Dermis blood vessel endothelial cell (primary cell): ENCODE data around the gene HNRNPC. TPM values are rescaled to one million over a fixed set of nuclear protein-coding genes. Genes with fewer than 3 reads are reported as not detected.

ENCODE experiments used
- DNase-seq: peaks from one replicate; pipeline ENCODE4 v3.0.0; 2010
- total RNA-seq: library from RNA; depleted of rRNA; stranded (reverse); fragments of >200 nt; gene quantifications from 2 replicates; pipeline ENCODE4 v1.2.3, GENCODE V29; 2014

Gene HNRNPC
- total RNA-seq, 1 donor from 2014 or later = 601 TPM

DNA sequence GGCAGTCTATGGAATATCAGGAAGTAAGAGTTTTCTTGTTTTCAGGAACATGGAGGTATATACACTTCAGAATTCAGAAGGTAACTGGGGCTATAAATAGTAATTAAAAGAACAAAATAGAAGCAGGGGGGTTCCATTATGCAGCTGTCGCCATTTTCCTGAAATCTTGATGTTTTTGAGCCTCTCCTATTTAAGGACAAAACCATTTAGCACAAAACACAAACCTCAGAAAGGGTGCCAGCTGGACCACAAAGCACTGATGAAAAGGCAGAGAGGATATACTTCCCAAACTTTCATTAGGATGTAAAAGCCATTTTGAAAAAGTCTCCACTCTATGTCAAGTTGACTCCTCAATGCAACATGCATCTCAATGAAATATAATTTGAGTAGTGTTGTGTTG is 59.2 kb downstream of the HNRNPC start:
- no peak for DNase-seq

- no peak for DNase-seq
Measured at GRCh38 chr14:21209185-21209584, 60.1 kb downstream of the HNRNPC start.

DNA sequence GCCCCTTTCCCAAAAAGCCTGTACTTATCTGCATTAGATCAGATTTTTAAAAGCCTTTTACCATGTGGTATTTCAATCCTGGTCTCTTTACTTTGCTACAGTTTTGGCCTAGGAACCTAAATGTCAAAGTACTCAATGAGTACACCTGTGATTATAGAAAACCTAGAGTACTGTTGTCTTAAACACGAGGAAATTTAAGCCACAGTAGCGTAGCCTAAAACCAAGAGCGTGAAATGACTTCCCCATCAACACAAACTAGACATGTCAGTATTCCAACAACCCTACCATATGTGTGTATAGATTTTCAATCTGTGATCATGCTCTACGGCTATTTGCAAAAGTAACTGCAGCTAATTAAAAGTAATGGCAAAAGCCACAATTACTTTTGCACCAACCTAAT is 60.7 kb downstream of the HNRNPC start:
- no peak for DNase-seq

DNA sequence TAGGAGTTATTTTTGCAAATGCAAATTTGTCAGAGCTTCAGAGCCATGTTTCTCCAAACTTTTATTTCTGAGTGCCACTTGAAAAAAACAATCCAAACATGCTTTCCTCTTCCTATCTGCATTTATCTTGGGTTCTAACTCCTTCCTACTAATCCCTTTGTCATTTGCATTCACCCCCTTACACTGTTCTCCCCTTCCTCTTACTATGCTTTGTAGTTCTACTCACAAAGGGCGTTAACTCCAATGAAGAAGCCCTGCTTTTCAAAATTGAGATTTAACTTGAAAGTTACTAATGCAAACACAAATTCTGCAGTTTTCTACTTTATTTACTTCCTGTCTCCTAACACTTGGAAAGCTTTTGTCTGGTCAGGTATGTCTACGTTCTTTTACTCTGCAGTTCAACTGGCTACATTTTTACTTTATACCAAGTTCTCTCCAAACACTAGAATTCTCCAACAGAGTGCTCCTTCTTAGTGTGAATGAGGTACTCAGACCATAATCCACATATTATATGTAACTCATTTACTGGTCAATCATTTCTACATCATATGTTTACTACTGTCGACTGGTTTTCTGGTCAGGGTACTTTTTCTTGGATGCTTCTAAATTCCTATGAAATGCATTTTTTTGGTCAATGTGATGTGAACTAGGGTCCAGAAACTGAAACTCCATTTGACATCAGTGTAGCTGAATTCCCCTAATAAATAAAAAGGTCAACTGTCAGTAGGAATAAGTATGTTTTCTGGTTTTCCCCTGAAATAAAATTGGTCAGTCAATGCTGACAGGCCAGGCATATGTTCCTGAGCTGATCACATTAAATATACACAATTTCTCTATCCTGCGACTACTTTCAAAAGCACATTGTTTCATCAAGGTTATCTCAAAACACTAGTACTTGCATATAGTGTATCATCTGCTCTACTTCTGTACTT is 62.2 kb downstream of the HNRNPC start:
- no peak for DNase-seq

DNA sequence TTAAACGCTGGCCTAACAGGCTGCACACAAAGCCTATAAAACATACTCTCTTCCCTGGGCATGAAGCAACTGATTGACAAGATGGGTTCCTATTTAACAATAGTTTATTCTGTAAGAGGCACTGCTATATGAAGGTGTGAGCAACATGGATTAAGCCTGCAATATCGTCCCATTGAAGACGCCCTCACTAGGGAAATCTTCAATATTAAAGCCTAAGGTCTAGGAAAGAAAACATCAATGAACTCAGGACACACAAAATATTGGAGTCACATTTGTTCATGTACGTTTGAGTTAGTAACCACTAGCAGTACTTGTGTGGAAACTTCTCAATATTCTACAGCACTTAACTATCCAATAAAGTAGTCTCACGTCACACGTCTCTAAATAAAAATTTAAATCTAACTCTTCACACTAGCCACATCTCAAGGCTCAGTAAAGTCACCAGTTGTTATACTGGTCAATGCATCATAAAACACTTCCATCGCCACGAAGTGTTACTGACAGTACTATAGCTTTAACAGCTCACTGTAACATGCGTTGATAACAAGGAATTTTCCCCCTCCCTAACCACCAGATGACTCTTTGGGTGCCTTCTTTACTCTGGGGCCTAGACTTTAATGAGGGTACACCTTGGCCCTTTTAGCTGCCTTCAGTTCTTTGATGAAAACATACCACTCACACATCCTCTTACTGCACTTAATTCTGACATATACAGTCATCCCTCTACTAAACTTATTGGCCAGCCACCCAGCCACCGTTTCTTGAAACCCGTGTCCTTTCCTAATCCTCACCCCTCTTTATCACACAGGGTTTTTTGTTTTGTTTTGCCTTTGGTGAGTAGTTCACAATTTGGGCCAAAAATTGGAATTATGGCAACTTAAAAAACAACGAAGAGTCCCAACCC is 63.3 kb downstream of the HNRNPC start:
- no peak for DNase-seq

- no peak for DNase-seq
Measured at GRCh38 chr14:21205026-21205677, 64.1 kb downstream of the HNRNPC start.

DNA sequence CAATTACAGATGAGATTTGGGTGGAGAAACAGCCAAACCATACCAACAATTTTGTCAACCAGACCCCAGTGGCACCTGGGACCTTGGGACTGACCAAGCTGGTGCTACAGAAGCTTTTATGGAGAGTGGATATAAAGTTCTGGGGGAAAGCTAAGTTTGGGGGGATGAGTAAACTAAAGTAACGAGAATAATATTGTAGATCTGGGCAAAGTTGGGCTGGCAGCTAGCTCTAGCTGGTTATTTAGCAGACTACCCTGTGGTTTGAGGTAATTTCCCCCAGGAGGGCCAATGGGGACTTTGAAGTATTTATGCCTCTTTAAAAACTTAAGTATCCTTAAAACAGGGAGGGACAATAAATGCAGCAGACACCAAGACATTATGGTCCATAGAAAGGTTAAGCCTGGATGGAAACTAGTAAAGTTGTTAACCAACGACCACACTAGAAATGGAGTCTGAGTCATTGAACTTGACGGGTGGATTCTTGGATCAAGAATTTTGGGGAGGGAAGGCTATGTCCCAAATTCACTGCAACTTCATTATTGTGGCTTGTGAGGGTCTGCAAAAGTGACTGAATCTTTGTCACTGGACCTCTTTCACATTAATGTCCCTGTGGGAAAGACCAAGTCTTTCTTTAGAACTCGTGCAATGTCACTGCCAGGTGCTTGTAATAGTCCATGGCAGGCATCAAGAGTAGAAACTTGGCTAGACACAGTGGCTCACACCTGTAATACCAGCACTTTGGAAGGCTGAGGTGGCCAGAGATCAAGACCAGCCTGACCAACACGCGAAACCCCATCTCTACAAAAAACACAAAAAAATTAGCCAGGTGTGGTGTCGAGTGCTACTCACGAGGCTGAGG is 64.8 kb downstream of the HNRNPC start:
- DNase-seq = no peak

- DNase-seq = no peak
Measured at GRCh38 chr14:21203470-21204166, 65.6 kb downstream of the HNRNPC start.

- DNase-seq = no peak
Measured at GRCh38 chr14:21202463-21203358, 66.5 kb downstream of the HNRNPC start.

GRCh38 chr14:21201732-21202462 is 67.3 kb downstream of the HNRNPC start:
- DNase-seq = no peak

DNA sequence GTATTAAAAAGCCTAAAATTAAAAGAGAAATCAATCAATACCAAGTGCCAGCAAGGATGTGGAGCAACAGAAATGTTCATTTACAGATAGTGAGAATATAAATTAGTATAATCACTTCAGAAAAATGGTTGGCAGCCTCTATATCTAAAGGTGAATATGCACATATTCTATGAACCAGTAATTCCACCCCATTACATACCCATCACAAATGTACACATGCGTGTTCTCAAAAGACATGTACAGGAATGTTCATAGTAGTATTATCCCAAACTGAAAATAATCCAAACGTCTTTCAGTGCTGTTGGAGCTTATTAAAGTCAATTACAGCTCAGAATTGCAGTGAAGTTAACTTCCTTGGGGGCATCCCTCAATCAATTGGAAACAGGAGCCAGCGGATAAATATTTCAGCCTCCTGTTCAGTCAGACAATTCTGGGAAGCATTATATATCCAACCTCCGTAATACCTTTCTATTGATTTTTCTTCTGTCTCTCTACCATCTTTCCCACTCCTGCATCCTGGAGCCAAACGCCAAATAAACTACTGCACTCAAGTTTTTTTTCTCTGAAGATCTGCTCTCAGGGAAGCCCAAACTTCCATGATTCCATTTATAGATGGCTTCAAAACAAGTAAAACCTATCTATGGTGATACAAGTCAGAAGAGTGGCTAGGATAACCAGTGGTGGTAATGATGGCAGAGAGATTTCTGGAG is 68.3 kb downstream of the HNRNPC start:
- no peak for DNase-seq

DNA sequence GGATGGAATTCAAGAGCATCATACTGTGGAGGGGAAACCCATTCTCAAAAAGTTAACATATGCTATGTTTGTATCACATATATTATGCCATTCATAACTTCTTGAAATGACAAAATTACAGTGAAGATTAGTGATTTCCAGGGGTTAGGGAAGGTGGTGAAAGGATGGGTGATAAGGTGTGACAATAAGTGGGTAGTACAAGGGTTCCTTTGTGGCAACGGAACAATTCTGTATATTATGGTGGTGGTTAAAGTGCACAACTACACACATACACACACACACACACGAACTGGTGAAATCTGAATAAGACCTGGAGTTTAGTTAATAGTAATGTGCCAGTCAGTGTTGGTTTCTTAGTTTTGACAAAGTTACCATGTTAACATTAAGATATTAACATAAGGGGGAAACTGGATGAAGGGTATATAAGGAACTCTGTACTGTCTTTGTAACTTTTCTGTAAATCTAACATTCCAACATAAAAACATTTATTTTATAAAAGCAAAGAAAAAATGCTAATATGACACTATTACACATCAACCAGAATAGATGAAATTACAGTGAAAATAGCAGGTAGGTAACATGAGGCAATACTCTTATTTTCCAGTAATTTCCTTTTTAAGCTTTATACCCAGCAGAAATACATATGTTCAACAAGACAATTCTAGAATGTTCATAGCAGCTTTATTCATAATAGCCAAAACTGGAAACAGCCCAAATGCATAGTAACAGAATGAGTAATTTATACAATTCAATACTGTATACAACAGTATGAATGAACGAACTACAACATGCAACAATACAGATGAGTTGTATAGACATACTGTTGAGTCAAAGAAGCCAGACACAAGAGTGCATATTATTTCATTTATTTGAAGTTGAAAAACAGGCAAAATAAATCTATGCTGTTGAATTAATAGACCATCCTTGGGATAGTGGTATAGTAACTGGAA is 69.4 kb downstream of the HNRNPC start:
- no peak for DNase-seq

GRCh38 chr14:21197418-21198205 is 71.6 kb downstream of the HNRNPC start:
- DNase-seq = no peak

DNA sequence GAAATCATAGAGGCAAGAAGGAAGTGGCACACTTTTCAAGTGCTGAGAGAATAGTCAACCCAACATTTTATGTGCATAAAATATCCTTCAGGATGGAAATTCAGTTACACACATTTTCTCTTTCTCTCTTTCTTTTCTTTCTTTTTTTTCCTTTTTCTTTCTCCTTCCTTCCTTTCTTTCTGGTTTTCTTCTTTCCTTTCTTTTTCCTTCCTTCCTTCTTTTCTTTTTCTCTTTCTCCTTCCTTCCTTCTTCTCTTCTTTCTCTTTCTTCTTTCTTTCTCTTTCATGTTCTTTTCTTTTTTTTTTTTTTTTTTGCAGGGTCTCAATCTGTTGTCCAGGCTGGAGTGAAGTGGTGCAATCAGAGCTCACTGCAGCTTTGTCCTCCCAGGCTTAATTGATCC is 74.6 kb downstream of the HNRNPC start:
- no peak for DNase-seq

DNA sequence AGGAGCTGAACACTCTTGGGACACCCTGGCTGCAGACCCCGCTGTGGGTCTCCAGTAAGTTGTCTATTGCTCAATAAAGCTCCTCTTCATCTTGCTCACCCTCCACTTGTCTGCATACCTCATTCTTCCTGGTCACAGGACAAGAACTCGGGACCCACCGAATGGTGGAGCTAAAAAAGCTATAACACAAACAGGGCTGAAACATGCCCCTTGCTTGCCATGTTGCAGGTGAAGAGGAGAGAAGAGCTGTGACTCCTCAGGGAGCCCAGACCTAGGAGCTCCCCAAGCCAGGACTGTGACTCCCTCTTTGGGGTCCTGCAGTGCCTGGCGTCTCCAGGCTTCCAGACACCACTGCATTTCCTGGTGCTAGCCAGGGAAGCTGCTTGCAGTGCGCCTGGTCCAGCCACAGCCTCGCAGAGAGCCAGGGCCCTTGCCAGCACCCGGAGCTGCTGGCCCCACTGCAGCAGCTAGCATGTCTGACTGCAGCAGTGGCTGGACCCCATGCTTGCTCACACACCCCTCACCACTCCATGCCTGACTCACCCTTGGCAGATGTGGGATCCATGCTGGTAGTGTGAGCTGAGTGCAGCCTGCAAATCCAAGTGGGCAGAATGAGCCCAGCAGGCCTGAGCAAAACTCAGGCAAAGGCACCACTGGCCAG is 76.2 kb downstream of the HNRNPC start:
- DNase-seq = no peak

- DNase-seq = no peak
Measured at GRCh38 chr14:21192447-21192822, 76.8 kb downstream of the HNRNPC start.
